Transverse colon (tissue), 4 donors: ENCODE measurements around the gene CACNA1B. TPM values are rescaled to one million over a fixed set of nuclear protein-coding genes. Genes with fewer than 3 reads are reported as not detected.

Source experiments
- DNase-seq: peaks from one replicate; pipeline ENCODE4 v3.0.0-alpha.2; 2019
- H3K27ac ChIP-seq, 4 donors: fragments of 200-600 bp; sonication (generic); 2 replicates each; pipeline ENCODE4 v1.5.1; 2016 to 2018; ENCODE audit warnings: inconsistent platforms in 4 of 4
- H3K27me3 ChIP-seq: fragments of 200-600 bp; sonication (generic); 2 replicates; pipeline ENCODE4 v1.5.1; 2017; ENCODE audit warnings: inconsistent platforms
- H3K36me3 ChIP-seq, 4 donors: fragments of 200-600 bp; sonication (generic); 2 replicates each; pipeline ENCODE4 v1.5.1; 2017 to 2019; ENCODE audit warnings: inconsistent platforms in 4 of 4
- H3K4me1 ChIP-seq, 4 donors: fragments of 200-600 bp; sonication (generic); 2 replicates each; pipeline ENCODE4 v1.5.1; 2017 to 2020; ENCODE audit warnings: inconsistent platforms in 4 of 4
- H3K4me3 ChIP-seq, 4 donors: fragments of 200-600 bp; sonication (generic); 1 replicate in 1 of 4; 2 replicates in 3 of 4; pipeline versions ENCODE4 v1.5.1 to v1.6.1; 2017 to 2019; ENCODE audit warnings: inconsistent platforms in 4 of 4
- H3K9me3 ChIP-seq, 2 donors: fragments of 200-600 bp; sonication (generic); 2 replicates each; pipeline ENCODE4 v1.5.1; 2017 to 2019; ENCODE audit warnings: inconsistent platforms in 2 of 2
- EP300 ChIP-seq: sonication (generic); formaldehyde crosslinking; IDR thresholded peaks from one replicate; pipeline ENCODE4 v1.6.1; 2017; ENCODE audit warnings: antibody characterized with exemption, low read depth
- POLR2A ChIP-seq: fragments of 450-650 bp; IDR thresholded peaks from one replicate; pipeline ENCODE4 v1.6.1; 2016; ENCODE audit warnings: antibody characterized with exemption, mild to moderate bottlenecking, moderate library complexity
- POLR2AphosphoS5 ChIP-seq, 3 donors: sonication (generic); formaldehyde crosslinking; IDR thresholded peaks; one replicate each; pipeline ENCODE4 v1.6.1; 2016; ENCODE audit warnings: antibody characterized with exemption in 3 of 3
- WGBS, 2 donors: methylation state at CpG; one replicate each; pipeline ENCODE4 v1.1.5; 2018; ENCODE audit warnings: low coverage in 1 of 2; 5-methylcytosine and 5-hydroxymethylcytosine counted together
- in situ Hi-C, 4 donors: fragments of 200-750 bp; cut with MboI; loops; one replicate each; pipeline versions ENCODE4 v1.15.0 to v1.15.1; 2017; ENCODE audit warnings: low sequenced_read_pairs in 3 of 4, low pct_ligation_motif_present in 1 of 4, low pct_unique_long_range_greater_than_20kb in 1 of 4
- intact Hi-C: fragments of 100-400 bp; cut with DNase I; formaldehyde crosslinking; loops from one replicate; pipeline ENCODE4 v1.15.1; 2023; ENCODE audit warnings: low total_unique reads
- total RNA-seq, 4 donors: library from RNA; depleted of rRNA; stranded (reverse); fragments of >200 nt; gene quantifications; one replicate each; pipeline ENCODE4 v1.1.0, GENCODE V29; 2016
- TF ChIP-seq, protein P1 (sequence below), 5 experiments: fragments of 200-600 bp in 3 of 5; fragments of 450-650 bp in 2 of 5; sonication (generic) in 3 of 5; IDR thresholded peaks; 1 replicate in 2 of 5; 2 replicates in 3 of 5; pipeline ENCODE4 v1.5.1; 2016 to 2017; ENCODE audit warnings: antibody characterized with exemption in 5 of 5, inconsistent platforms in 3 of 5, mild to moderate bottlenecking in 2 of 5, moderate library complexity in 1 of 5

The CACNA1B gene
- total RNA-seq, 4 donors from 2014 or later = 0.27 to 0.40 (median 0.35) TPM

DNA sequence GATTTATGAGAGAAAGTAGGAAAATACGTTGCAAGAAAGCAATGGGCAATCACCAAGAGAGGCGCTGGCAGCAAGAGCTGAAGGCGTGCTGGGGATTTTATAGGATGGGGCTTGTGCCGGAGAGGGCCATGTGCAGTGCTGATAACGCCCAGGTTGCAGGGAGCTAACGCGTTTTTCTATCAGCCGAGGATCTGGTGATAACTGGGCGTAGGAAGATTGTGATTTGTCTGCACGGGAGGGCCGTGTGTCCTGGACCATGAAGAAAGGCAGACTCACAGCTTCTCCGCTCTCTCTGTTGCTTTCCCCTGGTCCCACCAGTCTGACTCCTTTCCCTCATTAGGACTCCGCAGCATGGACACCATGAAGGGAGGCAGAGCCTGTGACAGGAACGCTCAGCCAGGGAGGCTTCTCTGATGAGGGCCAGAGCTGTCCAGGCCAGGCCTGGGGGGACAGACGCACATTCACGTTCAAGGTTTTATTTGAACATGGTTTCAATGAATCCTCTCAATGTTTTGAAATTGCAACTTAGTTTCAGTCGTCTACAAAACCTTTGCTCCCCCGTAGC is 11.9 kb upstream of the CACNA1B start:
- intact Hi-C loops (no loop called here), in situ Hi-C loops (no loop called here)
- H3K4me3 ChIP-seq = no peak overlapping the region
- peaks cover 2% of the 10 kb centered on the region in 2 donors for H3K9me3 ChIP-seq
- no peaks in the 10 kb centered on the region for H3K4me1 ChIP-seq
- no peak for TF ChIP-seq EP300
- TF ChIP-seq POLR2A = no peak
- no peak for TF ChIP-seq POLR2AphosphoS5 (IDR thresholded peaks at IDR 0.05)
- TF ChIP-seq, protein P1, sequence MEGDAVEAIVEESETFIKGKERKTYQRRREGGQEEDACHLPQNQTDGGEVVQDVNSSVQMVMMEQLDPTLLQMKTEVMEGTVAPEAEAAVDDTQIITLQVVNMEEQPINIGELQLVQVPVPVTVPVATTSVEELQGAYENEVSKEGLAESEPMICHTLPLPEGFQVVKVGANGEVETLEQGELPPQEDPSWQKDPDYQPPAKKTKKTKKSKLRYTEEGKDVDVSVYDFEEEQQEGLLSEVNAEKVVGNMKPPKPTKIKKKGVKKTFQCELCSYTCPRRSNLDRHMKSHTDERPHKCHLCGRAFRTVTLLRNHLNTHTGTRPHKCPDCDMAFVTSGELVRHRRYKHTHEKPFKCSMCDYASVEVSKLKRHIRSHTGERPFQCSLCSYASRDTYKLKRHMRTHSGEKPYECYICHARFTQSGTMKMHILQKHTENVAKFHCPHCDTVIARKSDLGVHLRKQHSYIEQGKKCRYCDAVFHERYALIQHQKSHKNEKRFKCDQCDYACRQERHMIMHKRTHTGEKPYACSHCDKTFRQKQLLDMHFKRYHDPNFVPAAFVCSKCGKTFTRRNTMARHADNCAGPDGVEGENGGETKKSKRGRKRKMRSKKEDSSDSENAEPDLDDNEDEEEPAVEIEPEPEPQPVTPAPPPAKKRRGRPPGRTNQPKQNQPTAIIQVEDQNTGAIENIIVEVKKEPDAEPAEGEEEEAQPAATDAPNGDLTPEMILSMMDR (IDR thresholded peaks at IDR 0.05) = no peak
- 46 to 68% methylated on average over 10 to 18 of the region's 18 CpGs for WGBS, 2 donors
- no peak overlapping the region for H3K27ac ChIP-seq
- DNase-seq = no peak
- H3K36me3 ChIP-seq = no peaks in the 10 kb centered on the region
- H3K27me3 ChIP-seq = peaks cover 9% of the 10 kb centered on the region

DNA sequence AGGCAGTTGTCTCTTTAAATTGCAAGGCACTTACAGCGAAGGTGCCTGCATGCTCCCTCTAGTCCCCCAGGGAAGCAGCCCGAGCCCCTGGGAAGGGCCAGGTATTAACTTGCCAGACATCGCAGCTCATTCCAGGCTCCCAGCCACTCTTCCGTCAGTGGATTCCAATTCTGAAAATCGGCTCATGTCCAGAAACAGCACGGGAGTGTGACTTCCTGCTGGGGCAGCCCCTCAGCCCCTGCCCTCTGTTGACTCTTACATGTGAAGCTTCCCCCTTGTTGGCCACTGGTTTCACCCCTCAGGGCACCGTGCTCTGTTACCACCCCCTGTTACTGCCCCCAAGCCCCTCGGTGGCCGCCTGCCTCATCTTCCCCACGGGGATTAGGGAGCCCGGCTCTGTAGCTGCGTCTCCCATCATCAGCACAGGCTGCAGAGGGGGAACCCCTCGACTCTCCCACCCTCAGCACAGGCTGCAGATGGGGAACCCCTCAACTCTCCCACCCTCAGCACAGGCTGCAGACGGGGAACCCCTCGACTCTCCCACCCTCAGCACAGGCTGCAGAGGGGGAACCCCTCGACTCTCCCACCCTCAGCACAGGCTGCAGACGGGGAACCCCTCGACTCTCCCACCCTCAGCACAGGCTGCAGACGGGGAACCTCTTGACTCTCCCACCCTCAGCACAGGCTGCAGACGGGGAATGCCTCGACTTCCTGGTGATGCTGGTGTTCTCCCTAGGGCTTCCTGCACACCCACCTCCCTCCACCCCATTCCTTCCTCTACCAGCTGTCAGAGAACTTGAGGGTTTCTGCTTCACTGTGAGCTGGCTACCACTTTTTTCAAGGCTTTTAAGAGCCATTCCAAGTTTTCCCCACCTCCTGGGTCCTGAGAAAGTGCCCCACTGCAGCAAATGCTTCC is 11.1 kb upstream of the CACNA1B start:
- Histone ChIP-seq H3K4me3 (no peak overlapping the region), H3K27me3 (peaks cover 9% of the 10 kb centered on the region), H3K4me1 (no peaks in the 10 kb centered on the region), H3K27ac (no peak overlapping the region), H3K9me3 (no peaks in the 10 kb centered on the region), H3K36me3 (no peaks in the 10 kb centered on the region)
- 0 to 59% methylated on average over 1 to 21 of the region's 21 CpGs for WGBS, 2 donors
- in situ Hi-C loops (no loop called here), intact Hi-C loops (no loop called here)
- DNase-seq = no peak
- TF ChIP-seq POLR2A (no peak), EP300 (no peak), POLR2AphosphoS5 (IDR thresholded peaks at IDR 0.05) (no peak)
- TF ChIP-seq, protein P1 (IDR thresholded peaks at IDR 0.05) = no peak

DNA sequence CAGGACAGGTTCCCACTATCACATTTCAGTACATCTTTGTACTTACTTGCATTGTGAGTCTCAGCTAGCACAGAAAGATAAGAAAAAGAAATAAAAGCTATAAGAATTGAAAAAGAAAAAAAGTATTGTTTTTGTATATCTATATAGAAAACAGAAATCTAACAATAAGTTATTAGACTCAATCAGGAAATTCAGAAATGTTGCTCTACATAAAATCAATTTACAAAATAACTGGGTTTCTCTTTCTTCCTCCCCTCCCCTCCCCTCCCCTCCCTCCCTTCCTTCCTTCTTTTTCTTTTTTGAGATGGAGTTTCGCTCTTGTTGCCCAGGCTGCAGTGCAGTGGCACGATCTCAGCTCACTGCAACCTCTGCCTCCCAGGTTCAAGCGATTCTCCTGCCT is 7.2 kb upstream of the CACNA1B start:
- Histone ChIP-seq H3K4me1 (no peaks in the 10 kb centered on the region), H3K4me3 (no peak overlapping the region), H3K27me3 (peaks cover 10% of the 10 kb centered on the region), H3K9me3 (no peaks in the 10 kb centered on the region), H3K36me3 (no peaks in the 10 kb centered on the region), H3K27ac (no peak overlapping the region)
- no peak for DNase-seq
- WGBS, 2 donors = 82 to 89% methylated on average over 3 of the region's 3 CpGs
- in situ Hi-C loops = no loop called here
- TF ChIP-seq POLR2AphosphoS5 (IDR thresholded peaks at IDR 0.05) (no peak), EP300 (no peak), POLR2A (no peak)
- TF ChIP-seq, protein P1 (IDR thresholded peaks at IDR 0.05) = no peak
- intact Hi-C loops = no loop called here

DNA sequence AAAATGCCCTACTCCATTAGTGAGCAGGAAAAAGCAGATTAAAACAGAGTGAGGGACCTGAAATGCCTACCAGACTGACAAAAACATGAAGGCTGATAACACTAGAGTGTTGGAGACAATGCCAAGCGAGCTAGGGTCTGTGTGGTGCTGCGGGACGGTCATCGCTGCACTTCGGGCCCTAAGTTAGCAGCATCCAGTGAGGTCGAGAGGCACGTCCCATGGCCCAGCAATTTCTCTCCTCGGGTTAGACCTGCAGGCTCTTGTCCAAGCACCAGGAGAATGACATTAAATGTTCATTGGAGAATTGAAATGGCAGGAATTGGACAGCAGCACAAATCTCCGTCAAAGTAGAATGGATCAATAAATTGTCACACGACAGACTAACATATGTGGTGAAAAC is 5.3 kb upstream of the CACNA1B start:
- WGBS, 2 donors = 82 to 90% methylated on average over 7 to 10 of the region's 10 CpGs
- no peaks in the 10 kb centered on the region for H3K4me1 ChIP-seq
- intact Hi-C loops (no loop called here), in situ Hi-C loops (no loop called here)
- no peak overlapping the region for H3K4me3 ChIP-seq
- TF ChIP-seq POLR2A (no peak), EP300 (no peak), POLR2AphosphoS5 (IDR thresholded peaks at IDR 0.05) (no peak)
- TF ChIP-seq, protein P1 (IDR thresholded peaks at IDR 0.05) = no peak
- no peaks in the 10 kb centered on the region for H3K36me3 ChIP-seq
- no peaks in the 10 kb centered on the region for H3K9me3 ChIP-seq
- H3K27ac ChIP-seq = no peak overlapping the region
- no peak for DNase-seq
- peaks cover 22% of the 10 kb centered on the region for H3K27me3 ChIP-seq
